A172 (cell line): ENCODE measurements around the gene DOCK9. TPM values are rescaled to one million over a fixed set of nuclear protein-coding genes. Genes with fewer than 3 reads are reported as not detected.

Experiments
- DNase-seq: peaks from one replicate; pipeline ENCODE4 v3.0.0-alpha.2; 2015; ENCODE audit warnings: low spot score
- total RNA-seq: library from RNA; depleted of rRNA; stranded (reverse); fragments of >200 nt; shearing (Covaris generic); gene quantifications from 2 replicates; pipeline ENCODE4 v1.2.3, GENCODE V29; 2014

Gene DOCK9
- total RNA-seq, 1 experiment from 2014 or later = 153 TPM

- DNase-seq = no peak
Observed at GRCh38 chr13:98851276-98851675, 126.6 kb downstream of the DOCK9 start.

GRCh38 chr13:98848746-98849145 is 129.1 kb downstream of the DOCK9 start:
- DNase-seq = no peak

GRCh38 chr13:98847780-98848179 is 130.1 kb downstream of the DOCK9 start:
- no peak for DNase-seq

- DNase-seq = no peak
Observed at GRCh38 chr13:98846986-98847385, 130.9 kb downstream of the DOCK9 start.

DNA sequence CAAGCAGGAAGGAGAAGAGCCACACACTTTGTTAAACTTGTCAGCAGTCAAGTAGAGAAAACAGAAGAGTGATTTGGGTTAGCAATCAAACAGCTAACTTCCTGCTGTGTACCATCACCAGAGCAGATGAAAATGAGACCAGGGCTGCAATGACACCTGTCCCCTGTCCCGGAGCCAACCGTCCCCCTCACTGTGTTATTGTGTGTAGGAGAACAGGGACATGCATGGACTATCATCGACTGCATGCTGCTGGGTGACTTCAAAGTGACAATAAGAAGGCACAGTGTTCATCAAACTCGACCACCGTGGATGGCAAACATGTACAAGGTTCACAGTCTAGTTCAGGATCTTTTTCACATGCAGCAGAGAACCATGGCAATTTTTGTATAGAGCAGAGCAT is 131.3 kb downstream of the DOCK9 start:
- no peak for DNase-seq

DNA sequence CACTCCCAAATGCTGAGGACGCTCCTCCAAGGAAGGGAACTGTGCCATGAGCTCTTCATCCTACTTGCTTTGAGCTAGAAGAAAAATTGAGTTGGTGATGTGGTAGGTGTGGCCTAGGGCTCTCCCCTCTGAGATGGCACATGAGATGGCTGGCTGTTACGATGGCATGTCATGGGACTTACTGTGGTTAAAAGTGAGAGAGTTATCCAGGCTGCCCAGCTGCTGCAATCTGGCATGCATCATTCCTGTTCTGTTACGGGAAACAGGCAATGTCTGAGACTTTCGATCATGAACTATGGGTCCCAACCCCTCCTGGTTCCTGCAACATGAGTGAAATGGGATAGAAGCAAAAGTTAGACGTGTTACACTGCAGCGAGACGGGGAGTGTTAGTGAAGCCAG is 132.1 kb downstream of the DOCK9 start:
- no peak for DNase-seq

- no peak for DNase-seq
Observed at GRCh38 chr13:98844021-98844420, 133.8 kb downstream of the DOCK9 start.

- DNase-seq = no peak
Observed at GRCh38 chr13:98843482-98843877, 134.4 kb downstream of the DOCK9 start.

- peak; percentile 80 for DNase-seq
Observed at GRCh38 chr13:98842858-98843481, 134.9 kb downstream of the DOCK9 start.

- no peak for DNase-seq
Observed at GRCh38 chr13:98842070-98842469, 135.8 kb downstream of the DOCK9 start.

DNA sequence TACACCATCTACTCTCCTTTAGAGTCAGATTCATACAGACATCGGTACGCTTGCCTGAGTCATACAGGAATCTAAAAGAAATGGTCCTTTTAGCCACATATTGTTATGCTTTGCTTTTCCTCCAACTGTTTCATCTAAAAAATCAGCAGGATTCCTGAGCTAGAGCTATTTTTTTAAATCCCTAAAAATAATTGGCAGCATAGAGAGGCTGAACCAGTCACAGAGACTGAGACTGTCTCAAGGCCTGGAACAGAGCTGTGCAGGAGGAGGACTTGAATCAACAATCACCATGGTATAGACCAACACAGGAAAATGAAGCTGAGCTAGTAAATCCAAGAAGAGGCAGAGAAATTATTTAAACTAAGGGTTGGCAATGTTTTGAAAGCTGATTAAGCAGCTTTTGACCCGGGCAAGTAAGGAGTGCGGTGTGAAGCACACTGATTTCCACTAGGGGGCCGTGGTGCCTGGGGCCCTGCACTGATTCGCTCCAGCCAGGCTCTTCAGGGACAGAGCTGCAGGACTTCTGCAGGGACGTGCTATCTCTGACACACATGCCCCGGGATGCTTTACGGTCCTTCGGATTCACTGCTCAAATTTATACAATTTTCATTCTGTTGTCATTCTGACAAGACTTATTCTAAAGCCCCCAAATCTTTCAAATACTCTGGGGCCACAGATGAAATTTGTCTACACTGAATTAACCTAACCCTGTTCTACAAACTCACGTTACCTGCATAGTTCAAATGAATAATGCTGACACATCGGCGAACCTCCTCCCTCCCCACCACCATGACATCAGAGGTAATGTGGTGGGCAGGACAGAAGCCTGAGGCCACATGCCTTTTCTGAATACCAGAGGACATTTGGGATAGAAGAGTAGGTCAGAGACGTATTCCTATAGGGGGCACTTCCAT is 137.8 kb downstream of the DOCK9 start:
- peak; percentile 74 for DNase-seq

- DNase-seq = no peak
Observed at GRCh38 chr13:98838776-98839175, 139.1 kb downstream of the DOCK9 start.

- no peak for DNase-seq
Observed at GRCh38 chr13:98837896-98838295, 140.0 kb downstream of the DOCK9 start.

DNA sequence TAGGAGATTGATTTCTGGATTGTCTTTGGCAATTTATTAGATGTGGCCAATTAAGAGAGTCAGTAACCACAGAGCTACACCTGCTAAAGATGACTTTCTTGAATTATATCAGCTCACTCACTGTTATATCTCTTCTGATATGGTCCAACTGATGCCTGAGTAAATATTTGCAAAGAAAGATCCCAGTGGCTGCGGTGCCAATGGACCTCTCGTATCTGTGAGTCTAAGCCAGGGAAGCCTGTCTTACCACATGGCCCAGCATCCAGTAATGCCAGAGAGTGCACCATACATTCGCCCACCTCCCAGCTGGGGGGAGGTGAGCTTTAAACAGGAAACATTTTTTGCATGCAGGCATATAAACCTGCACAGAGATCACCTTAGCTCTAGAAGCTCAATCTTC is 142.7 kb downstream of the DOCK9 start:
- DNase-seq = no peak

DNA sequence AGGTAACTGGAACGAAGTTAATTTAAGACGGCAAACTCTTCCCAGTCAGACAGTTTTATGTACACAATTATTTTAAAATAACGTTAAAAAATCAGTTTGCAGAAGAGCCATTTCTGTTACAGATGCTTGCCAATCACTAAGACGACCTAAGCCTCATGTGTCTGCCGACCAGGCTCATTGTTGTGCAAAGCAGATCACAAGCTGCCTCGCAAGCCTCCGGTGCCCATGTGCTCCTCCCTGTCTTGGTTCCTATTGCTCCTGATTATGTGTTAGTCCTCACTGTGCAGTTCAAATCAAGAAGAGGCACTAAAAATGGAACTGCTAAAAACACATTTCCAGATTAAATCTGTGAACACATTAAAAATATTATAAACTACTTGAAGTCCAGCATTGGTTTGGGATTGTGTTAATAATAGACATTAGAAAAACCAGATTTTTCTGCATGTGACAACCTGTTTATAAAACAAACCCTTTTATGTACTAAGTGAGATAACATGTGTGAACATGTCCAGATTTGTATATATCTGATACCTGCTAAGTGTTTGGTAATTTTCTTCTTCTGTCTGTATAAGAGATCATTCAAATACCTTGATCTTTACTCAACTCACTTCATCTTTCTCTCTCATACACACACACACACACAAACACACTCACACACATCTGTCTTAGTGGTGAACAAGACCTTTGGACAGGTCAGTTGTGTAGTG is 143.5 kb downstream of the DOCK9 start:
- no peak for DNase-seq

- no peak for DNase-seq
Observed at GRCh38 chr13:98831236-98831635, 146.6 kb downstream of the DOCK9 start.

GRCh38 chr13:98829541-98829940 is 148.3 kb downstream of the DOCK9 start:
- no peak for DNase-seq

DNA sequence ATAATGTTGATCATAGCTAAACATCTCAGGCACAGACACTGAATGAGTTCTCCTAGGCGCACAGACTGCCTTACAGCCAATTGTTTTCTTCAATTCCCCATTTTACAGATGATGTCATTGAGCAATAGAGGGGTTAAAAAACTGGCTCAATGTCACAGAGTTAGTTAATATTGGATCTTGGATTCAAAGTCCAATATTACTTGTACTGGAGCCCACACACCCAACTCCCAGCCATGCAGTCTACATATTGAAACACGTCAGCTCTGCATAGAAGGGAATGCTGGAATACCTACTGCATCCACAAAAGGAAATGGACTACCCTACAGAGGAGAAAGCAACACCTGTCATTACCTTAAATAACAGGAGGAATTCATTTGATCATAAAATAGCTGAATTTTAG is 149.2 kb downstream of the DOCK9 start:
- no peak for DNase-seq

- no peak for DNase-seq
Observed at GRCh38 chr13:98827449-98827848, 150.4 kb downstream of the DOCK9 start.

GRCh38 chr13:98826146-98826545 is 151.7 kb downstream of the DOCK9 start:
- DNase-seq = no peak

DNA sequence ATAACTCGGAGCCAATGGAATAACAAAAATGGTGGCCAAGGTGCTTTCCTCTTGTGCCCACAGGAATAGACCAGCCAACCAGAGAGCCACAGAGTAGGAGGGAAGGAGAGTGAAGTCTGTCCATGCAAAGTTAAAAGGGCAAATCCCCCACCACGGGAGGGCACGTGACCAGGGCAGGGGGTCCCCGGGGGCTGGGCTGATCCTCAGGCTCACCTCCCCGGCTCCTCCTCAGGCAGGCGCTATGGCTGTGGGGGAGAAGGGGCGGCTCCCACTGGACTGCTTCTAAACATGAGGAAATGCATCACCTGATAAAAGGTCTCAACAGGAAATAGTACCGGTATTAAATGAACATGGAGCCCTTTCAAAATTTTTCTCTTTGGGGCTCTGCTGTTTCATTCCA is 152.2 kb downstream of the DOCK9 start:
- no peak for DNase-seq

DNA sequence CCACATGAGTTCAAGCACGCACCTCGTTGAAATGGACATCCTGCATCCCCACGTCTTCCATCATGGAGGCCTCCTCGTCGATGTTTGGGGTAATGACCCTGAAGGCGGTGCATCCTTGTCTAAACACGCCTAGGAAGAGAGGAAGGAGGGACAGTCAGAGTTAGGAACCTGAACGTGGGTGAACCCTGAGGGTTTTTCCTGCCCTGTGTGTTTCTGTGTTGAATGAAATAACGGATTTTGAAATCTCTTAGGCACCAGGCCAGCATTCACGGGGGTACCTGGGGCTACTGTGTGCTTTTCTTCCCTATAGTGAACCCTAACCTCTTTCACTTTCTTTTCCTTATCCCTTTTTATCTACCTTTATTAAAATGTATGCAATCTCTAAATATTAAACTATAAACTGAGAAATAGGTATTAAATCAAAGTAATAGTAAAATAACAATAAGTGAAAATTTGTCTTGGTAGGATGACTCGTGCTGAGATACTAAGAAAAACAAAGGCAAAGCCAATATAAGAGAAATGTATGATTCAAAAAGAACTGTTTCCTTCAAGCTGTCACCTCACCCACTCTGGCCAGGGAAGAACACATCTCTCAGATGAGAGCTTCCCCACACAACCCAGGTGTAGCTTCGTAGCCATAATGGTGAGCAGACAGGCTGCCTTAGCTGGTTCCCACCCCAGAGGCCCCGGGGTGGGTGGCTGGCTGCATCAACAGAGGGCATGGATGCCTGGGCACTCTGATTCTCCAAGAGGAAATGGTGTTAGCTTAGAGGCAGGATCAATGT is 153.3 kb downstream of the DOCK9 start:
- no peak for DNase-seq
